Measurements from ENCODE around the gene NBAS. TPM values are rescaled to one million over a fixed set of nuclear protein-coding genes. Genes with fewer than 3 reads are reported as not detected.
A peak's percentile ranks its signal among the peaks of the same experiment; 100 is the strongest.

Gene NBAS
- total and polyA plus RNA-seq, 9 of the 15 experiments (the other 6 are each of a cell fraction or from before 2014, with no cell fraction given), result 15.3 to 94.4 (median 69.9) TPM

GRCh38 chr2:15142069-15142689, 419.0 kb downstream of the NBAS start (continued):
- TF ChIP-seq MGA (IDR thresholded peaks at IDR 0.05), result peak; percentile 15; the same call in 1 of the 2 replicates
- TF ChIP-seq ATF3 (IDR thresholded peaks at IDR 0.05), result peak; percentile 30; the same call in 1 of the 2 replicates
- TF ChIP-seq ATF3 (CRISPR knock-in tag; conservative IDR thresholded peaks at IDR 0.05), result no peak
- no peak for TF ChIP-seq PTRF (tag; IDR thresholded peaks at IDR 0.05)
- TF ChIP-seq GATAD2A (IDR thresholded peaks at IDR 0.05), result no peak
- peak; percentile 9; the same call in 1 of the 2 replicates for TF ChIP-seq EGR1 (conservative IDR thresholded peaks at IDR 0.05)
- TF ChIP-seq L3MBTL2 (IDR thresholded peaks at IDR 0.05), result 0 out of 2 replicates have a peak, but pooled peaks have one; percentile 24
- peak; percentile 41; the same call in 1 of the 2 replicates for TF ChIP-seq ATF7 (IDR thresholded peaks at IDR 0.05)
- peak; percentile 76 for TF ChIP-seq GABPA (tag; conservative IDR thresholded peaks at IDR 0.05; ENCODE audit: low read depth)
- no peak for TF ChIP-seq CCNT2 (IDR thresholded peaks at IDR 0.05; ENCODE audit: borderline replicate concordance, extremely low read depth, insufficient read length, low read depth, low read length)
- 0 out of 2 replicates have a peak, but pooled peaks have one; percentile 4 for TF ChIP-seq CBFA2T3 (IDR thresholded peaks at IDR 0.05)

Measured in K562 (cell line).